Activated CD8-positive, alpha-beta memory T cell treated with anti-CD3 and anti-CD28 coated beads for 1 hour (primary cell): ENCODE data around the gene LRRC1.

Source experiments
- DNase-seq, 2 donors: peaks; one replicate each; pipeline ENCODE4 v3.0.0-alpha.2; 2020; ENCODE audit warnings: low read depth in 1 of 2; ENCODE audit errors: extremely low read depth in 1 of 2

The LRRC1 gene

DNA sequence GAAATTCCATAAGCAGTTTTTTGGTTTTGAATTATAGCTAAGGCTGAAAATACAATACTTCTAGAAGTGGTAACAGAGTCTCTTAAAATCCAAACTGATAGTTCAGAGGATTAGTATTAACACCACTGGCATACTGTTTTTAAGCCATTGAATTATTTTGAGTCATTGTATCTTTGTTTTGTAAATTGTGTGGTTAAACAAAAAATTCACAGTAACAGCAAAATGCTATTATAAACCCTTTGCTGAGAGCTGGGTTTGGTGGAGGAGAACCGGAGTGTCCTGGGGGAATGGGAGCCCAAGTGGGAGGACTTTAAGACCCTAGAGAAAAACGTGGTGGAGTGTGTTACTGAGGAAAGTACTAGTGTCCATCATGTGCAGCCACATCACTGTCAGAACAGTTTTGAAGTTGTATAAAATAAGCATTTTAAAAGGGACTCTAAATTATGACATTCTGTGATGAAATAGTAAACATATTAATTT lies 125.1 kb downstream of the LRRC1 start:
- DNase-seq = no peak

- no peak for DNase-seq
Measured at GRCh38 chr6:53920881-53921280, 126.1 kb downstream of the LRRC1 start.

DNA sequence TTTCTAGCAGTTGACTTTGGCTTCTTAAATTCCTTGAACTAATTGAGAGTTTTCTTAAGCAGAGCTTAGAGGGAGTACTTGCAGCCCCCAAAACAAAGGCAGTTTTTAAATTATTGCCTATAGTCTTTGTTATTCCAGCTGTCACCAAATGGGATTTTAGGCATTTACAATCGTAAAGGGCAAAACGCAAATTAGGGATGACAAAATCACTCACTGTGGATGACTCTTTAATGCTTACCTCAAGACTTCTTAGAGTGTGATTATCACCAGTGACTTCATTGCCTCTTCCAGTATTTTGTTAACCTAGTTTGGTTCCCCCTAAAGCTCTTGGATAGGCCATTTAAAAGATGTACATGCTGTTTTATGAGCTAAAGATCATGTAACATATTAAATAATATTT lies 126.8 kb downstream of the LRRC1 start:
- no peak for DNase-seq

DNA sequence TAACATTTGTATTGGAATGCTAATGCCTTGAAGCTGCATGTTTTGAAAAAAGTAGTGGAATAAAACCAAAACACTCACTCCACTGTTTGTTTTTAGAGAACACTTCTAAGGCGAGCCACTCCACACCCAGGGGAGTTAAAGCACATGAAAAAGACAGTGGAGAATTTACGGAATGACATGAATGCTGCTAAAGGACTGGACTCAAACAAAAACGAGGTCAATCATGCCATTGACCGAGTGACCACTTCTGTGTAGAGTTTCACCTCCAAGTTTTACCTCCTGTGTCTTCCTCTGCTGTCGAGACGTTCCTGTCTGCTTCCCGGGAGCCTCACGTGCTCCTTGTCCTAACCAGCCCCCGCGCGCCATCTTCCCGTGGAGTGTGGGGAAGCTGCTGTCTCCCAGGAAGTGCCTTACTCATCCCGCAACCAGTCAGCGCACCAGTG lies 127.8 kb downstream of the LRRC1 start:
- no peak for DNase-seq

- no peak for DNase-seq
Measured at GRCh38 chr6:53924277-53924676, 129.5 kb downstream of the LRRC1 start.

DNA sequence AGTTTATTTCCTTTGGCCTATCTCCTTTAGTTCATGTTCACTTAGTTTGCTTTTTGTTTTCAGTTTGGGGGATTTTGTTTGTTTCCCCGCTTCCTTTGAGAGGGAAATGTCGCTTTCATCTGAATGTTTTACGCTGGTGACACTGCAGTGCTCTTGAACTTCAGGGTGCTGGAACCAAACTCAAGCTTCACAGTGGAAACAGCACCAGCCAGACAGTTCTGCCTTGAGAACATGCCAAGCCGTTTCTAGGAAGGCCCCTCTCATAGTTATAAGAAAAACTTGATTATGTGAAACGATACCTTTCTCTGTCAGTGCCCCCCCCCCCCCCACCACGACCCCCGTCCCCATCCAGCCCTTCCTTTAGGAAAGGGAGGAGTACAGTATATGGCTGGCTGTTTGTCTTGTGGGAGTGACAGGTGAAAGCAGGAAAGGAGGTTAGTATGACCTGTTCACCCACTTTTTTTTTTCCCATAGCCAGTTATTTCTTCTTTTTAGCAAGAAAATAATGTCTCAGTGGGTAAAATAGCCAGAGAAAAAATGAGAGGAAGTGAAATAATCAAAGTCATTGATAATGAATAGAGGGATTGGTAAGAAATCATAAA lies 130.1 kb downstream of the LRRC1 start:
- DNase-seq = no peak

GRCh38 chr6:53925891-53926290 lies 131.1 kb downstream of the LRRC1 start:
- DNase-seq = no peak

- no peak for DNase-seq
Measured at GRCh38 chr6:53926505-53926904, 131.7 kb downstream of the LRRC1 start.

GRCh38 chr6:53928641-53929040 lies 133.8 kb downstream of the LRRC1 start:
- DNase-seq = no peak

DNA sequence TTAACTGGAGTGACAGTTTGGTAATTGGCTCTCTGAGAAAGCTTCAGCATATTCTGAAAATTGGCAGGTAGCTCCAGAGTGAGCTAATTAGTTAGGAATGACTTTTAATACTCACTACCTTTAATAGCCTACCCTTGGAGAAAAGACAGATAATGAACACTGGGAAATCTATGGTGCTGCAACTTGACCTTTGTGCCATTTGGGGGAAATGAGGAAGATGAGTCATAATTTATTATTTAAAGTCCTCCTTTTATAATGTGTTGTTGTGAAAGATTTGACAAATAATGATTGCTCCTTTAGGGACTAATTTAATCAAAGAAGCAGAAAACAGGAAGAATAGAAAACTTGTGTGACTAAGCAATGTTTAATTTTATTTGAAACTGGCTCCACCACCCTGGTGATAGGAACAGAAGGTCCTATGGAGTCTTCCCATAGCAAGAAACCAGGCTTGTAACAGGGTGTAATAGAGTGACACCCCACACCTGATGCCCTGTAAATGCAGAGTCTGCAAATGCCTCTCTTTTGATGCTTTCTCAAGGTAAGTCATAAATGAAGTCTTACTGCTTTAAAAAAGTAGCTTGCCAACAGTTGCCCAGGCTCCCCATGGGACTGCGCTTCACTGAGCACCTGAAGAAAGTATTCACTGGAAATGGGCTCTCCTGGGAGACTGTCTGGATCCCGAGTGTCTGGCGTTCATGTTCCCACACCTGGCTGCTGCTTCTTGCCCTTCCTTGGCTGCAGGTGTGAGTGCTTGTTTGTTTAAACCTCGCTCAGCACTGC lies 134.4 kb downstream of the LRRC1 start:
- no peak for DNase-seq

DNA sequence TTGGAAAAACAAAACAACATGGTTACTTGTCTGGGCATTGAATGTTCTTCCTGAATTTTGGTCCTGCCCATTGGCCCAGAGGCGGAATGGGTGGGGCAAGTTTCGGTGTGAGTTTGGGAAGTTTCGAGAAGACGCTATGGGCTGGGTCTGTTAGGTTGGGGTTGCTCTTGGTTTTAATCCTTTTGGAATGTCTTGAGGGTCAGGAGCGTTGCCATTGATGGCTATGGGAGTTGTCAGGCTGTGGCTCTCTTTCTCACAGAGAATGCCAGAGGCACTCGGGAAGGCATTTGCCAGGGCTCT lies 135.0 kb downstream of the LRRC1 start:
- no peak for DNase-seq

- DNase-seq = no peak
Measured at GRCh38 chr6:53930330-53930729, 135.5 kb downstream of the LRRC1 start.

GRCh38 chr6:53931086-53931485 lies 136.3 kb downstream of the LRRC1 start:
- no peak for DNase-seq

GRCh38 chr6:53932516-53932915 lies 137.7 kb downstream of the LRRC1 start:
- DNase-seq = no peak

DNA sequence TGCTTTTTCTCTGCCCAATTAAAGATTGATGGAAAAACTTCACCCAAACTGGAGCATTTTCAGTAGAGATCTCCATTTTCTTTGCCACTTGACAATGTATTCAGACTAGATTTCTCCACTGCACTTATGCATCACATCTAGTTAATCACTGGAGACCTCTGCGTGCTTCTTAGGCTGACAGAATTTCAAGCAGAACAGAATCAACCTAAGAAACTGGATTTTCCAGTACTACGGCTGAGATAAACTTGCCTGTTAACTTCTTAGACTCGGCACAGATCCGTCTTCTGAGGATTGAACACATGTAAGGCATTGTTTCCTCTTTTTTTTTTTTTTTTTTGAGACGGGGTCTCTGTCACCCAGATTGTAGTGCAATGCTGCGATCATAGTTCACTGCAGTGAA lies 139.2 kb downstream of the LRRC1 start:
- DNase-seq = no peak

DNA sequence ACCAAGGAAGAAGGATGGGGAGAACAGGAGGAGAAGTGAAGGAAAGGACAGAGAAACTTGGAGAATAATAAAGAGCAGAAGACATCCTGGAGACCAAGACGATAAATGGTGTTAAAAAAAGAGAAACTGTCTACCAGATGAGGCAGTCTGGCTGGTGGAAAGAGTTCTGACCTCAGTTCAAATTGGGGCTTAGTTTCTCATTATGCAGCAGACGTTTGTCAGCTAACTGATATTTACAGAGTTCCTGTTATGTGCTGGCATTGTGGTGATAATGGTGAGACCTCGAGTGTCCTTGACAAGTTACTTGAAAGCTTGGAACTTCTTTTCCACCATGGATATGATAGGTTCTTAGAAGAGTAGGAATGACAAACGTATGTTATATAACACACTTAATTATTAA lies 142.7 kb downstream of the LRRC1 start:
- no peak for DNase-seq

GRCh38 chr6:53938810-53939209 lies 144.0 kb downstream of the LRRC1 start:
- DNase-seq = no peak

DNA sequence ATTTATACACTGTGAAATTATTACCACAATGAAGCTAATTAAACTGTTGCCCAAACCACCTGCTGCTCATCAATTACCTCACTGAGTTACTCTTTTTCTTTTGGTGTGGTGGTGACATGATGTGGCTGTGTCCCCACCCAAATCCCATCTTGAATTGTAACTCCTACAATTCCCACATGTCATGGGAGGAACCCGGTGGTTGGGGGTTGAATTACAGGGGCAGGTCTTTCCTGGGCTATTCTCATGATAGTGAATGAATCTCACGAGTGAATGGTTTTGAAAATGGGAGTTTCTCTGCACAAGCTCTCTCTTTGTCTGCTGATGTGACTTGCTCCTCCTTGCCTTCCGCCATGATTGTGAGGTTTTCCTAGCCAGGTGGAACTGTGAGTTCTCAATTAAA lies 145.0 kb downstream of the LRRC1 start:
- no peak for DNase-seq

GRCh38 chr6:53943395-53943794 lies 148.6 kb downstream of the LRRC1 start:
- no peak for DNase-seq

DNA sequence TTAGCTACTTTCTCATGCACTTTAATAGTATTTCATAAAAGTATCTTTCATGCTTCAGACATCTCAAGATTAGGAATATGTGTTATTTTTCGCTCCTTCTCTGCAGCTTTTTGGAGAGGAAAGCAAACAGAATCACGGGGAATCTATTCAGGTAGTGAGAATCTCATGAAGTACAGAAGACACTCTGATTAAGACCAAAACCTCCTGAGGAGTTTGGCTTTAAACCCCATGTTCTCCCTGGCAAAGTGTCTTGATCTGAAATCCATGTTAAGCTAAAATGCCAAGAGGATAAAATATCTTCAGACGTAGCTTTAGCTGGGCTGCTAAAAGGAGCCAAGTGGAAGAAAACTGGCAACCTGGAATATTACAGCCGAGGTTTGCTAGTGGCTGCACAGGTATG lies 149.3 kb downstream of the LRRC1 start:
- no peak for DNase-seq

DNA sequence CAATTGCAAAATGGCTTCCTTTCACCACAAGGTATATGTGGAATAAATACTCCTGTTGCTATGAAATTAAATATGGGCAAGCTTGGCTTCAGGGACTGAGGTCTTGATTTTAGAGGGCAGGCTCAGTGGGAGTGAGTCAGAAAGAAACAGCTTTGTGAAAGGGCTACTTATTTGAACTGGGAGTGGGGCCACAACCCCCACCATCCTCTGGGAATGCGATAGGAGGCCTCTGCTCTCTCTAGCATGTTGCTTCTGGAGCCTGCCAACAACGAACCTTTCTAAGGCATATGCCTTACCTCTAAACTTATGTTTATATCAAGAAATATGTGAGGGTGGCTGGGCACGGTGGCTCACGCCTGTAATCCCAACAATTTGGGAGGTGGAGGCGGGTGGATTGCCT lies 149.7 kb downstream of the LRRC1 start:
- DNase-seq = no peak

- no peak for DNase-seq
Measured at GRCh38 chr6:53945765-53946407, 151.1 kb downstream of the LRRC1 start.
